ENCODE measurements around the gene DGKB.

DNA sequence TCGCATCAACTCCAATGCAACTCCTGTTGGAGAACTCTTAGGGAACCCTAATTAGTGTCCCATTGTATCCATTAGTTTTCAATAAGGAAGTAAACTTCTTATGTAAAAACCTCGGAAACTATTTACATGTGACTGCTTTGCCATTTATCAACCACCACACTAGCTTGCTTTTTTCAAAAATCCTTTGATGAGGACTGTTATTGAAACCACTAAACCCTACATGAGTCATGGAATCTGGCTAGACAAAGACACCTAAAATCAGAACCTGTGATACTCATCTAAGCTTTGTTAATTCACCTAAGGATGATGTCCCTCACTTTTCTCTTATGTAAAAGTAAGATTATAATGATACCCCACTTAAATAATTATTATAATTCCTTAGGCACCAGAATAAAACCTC lies 499.0 kb downstream of the DGKB start:
- TF ChIP-seq, protein P1, sequence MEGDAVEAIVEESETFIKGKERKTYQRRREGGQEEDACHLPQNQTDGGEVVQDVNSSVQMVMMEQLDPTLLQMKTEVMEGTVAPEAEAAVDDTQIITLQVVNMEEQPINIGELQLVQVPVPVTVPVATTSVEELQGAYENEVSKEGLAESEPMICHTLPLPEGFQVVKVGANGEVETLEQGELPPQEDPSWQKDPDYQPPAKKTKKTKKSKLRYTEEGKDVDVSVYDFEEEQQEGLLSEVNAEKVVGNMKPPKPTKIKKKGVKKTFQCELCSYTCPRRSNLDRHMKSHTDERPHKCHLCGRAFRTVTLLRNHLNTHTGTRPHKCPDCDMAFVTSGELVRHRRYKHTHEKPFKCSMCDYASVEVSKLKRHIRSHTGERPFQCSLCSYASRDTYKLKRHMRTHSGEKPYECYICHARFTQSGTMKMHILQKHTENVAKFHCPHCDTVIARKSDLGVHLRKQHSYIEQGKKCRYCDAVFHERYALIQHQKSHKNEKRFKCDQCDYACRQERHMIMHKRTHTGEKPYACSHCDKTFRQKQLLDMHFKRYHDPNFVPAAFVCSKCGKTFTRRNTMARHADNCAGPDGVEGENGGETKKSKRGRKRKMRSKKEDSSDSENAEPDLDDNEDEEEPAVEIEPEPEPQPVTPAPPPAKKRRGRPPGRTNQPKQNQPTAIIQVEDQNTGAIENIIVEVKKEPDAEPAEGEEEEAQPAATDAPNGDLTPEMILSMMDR (IDR thresholded peaks at IDR 0.05), result no peak
- TF ChIP-seq POLR2AphosphoS5 (IDR thresholded peaks at IDR 0.05; ENCODE audit: low read depth, low read length) (no peak), TCF7L2 (IDR thresholded peaks at IDR 0.05; ENCODE audit: low read depth, low read length) (no peak)
- TF ChIP-seq, protein P2, sequence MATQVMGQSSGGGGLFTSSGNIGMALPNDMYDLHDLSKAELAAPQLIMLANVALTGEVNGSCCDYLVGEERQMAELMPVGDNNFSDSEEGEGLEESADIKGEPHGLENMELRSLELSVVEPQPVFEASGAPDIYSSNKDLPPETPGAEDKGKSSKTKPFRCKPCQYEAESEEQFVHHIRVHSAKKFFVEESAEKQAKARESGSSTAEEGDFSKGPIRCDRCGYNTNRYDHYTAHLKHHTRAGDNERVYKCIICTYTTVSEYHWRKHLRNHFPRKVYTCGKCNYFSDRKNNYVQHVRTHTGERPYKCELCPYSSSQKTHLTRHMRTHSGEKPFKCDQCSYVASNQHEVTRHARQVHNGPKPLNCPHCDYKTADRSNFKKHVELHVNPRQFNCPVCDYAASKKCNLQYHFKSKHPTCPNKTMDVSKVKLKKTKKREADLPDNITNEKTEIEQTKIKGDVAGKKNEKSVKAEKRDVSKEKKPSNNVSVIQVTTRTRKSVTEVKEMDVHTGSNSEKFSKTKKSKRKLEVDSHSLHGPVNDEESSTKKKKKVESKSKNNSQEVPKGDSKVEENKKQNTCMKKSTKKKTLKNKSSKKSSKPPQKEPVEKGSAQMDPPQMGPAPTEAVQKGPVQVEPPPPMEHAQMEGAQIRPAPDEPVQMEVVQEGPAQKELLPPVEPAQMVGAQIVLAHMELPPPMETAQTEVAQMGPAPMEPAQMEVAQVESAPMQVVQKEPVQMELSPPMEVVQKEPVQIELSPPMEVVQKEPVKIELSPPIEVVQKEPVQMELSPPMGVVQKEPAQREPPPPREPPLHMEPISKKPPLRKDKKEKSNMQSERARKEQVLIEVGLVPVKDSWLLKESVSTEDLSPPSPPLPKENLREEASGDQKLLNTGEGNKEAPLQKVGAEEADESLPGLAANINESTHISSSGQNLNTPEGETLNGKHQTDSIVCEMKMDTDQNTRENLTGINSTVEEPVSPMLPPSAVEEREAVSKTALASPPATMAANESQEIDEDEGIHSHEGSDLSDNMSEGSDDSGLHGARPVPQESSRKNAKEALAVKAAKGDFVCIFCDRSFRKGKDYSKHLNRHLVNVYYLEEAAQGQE (IDR thresholded peaks at IDR 0.05; ENCODE audit: insufficient read depth in 1 of 2, low read depth in 2 of 2, low read length in 1 of 2), result no peak
